Measurements from ENCODE around the gene PTPN9. TPM values are rescaled to one million over a fixed set of nuclear protein-coding genes. Genes with fewer than 3 reads are reported as not detected.

Gene PTPN9
- total RNA-seq: 10 to 100 TPM; 17.8 to 38.4 TPM

- ATAC-seq (replicated peaks): peak; percentile 77
- no peaks in the 10 kb centered on the region for H3K9me3 Mint-ChIP-seq
- peak within 1 kb of the TSS; percentile 98 for H3K27ac Mint-ChIP-seq
- peaks cover 7% of the 10 kb centered on the region for H3K36me3 Mint-ChIP-seq (ENCODE audit: low read depth)
- H3K27me3 Mint-ChIP-seq: no peaks in the 10 kb centered on the region
- peak within 1 kb of the TSS; percentile 96 for H3K4me3 Mint-ChIP-seq
- peaks cover 10% of the 10 kb centered on the region for H3K4me1 Mint-ChIP-seq
Observed at GRCh38 chr15:75578948-75579920, at the start of gene PTPN9. Gene PTPN9 (minus strand): TSS chr15:75579315. CDS start chr15:75578776, 539 bp downstream.

- Mint-ChIP-seq H3K27me3 (no peaks in the 10 kb centered on the region), H3K4me1 (peaks cover 20% of the 10 kb centered on the region), H3K36me3 (ENCODE audit: low read depth) (peaks cover 14% of the 10 kb centered on the region), H3K4me3 (peak within 1 kb of the TSS; percentile 96), H3K27ac (peak within 1 kb of the TSS; percentile 97), H3K9me3 (no peaks in the 10 kb centered on the region)
- ATAC-seq (replicated peaks): peak; percentile 90
Observed at GRCh38 chr15:75625542-75626347, 46.6 kb upstream of the PTPN9 start, which contains the start of gene SNUPN. Gene SNUPN (minus strand): TSS chr15:75625725. CDS start chr15:75621051, 4,674 bp downstream.

DNA sequence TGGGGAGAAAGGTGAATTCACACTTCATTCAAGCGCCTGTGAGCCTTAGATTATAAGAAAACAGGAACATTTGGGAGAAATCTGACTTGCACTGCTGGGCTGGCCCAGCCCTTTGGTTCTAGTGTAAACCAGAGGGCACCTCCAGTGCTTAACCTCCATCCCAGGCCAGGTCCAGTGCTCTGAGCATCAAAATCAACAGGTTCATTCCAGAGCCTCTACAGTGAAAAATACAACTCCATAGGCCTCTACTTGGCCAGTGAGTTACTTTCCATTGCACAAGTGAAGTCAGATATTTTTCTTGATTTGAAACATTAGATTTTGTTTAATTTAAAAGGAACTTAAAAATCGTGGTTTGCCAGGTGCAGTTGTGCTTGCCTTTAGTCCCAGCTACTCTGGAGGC lies 43.4 kb upstream of the PTPN9 start:
- peaks cover 27% of the 10 kb centered on the region for H3K4me1 Mint-ChIP-seq
- no peaks in the 10 kb centered on the region for H3K27me3 Mint-ChIP-seq
- H3K4me3 Mint-ChIP-seq: peak overlapping the region; percentile 48
- no peak for ATAC-seq (replicated peaks)
- peak overlapping the region; percentile 51 for H3K27ac Mint-ChIP-seq
- peaks cover 43% of the 10 kb centered on the region for H3K36me3 Mint-ChIP-seq (ENCODE audit: low read depth)
- no peaks in the 10 kb centered on the region for H3K9me3 Mint-ChIP-seq

GRCh38 chr15:75620841-75621391 lies 41.8 kb upstream of the PTPN9 start:
- H3K4me1 Mint-ChIP-seq: peaks cover 24% of the 10 kb centered on the region
- peak overlapping the region; percentile 51 for H3K27ac Mint-ChIP-seq
- peaks cover 56% of the 10 kb centered on the region for H3K36me3 Mint-ChIP-seq (ENCODE audit: low read depth)
- H3K4me3 Mint-ChIP-seq: peak overlapping the region; percentile 48
- H3K9me3 Mint-ChIP-seq: no peaks in the 10 kb centered on the region
- no peak for ATAC-seq (replicated peaks)
- H3K27me3 Mint-ChIP-seq: no peaks in the 10 kb centered on the region

DNA sequence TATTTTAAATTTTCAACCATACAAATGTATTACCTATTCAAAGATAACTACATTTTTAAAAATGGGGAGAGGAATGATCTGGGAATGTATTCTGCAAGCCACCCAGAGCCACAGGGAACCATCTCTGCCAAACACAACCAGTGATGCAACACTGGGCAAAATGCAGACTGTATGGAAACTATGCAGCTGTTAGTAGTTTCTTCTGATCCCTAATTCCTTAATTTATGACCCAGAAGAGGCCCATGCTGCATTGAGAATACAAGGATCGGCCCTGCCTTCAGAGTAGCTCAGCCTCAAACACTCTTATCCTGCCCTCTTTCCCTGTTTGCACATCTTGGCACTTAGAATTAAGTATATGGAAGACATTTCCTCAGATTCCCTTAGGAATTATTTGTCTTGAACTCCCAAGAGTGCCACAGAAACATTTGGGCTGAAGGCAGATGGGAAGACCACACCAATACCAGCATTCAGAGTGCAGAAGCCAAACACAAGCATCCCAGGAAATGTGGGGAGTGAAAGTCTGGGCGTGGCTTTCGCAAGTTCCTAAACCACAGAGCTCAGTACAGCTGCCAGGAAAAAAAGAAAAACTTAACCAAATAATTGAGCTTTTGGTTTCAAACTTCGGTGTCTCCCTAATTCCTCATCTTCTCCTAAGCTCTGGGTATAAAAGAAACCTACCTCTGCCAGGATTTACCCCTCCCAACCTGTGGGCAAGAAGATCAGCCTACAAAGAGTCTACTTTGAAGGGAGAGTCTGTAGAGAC lies 41.1 kb upstream of the PTPN9 start:
- H3K9me3 Mint-ChIP-seq: no peaks in the 10 kb centered on the region
- H3K27ac Mint-ChIP-seq: peak overlapping the region; percentile 51
- ATAC-seq (replicated peaks): no peak
- no peaks in the 10 kb centered on the region for H3K27me3 Mint-ChIP-seq
- H3K36me3 Mint-ChIP-seq (ENCODE audit: low read depth): peaks cover 60% of the 10 kb centered on the region
- H3K4me1 Mint-ChIP-seq: peaks cover 27% of the 10 kb centered on the region
- H3K4me3 Mint-ChIP-seq: peak overlapping the region; percentile 48

DNA sequence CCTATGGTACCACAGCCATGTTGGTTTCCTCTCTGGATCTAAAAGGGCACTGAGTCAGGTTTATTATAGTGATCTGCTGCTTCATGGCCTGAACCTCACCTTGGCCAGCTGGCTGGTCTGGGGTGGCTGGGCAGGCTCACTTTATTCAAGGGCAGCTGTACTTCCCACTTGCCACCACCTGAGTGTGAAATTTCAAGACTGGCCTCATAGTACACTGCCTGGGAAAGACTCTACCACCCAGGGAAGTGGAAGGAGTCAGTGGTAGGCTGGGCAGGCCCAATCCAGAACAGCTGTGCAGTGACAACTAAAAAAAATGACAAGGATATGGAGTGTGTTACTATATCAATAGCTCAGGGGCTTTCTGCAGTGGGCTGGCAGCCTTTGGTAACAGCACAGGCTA lies 37.7 kb upstream of the PTPN9 start:
- Mint-ChIP-seq H3K27ac (no peak overlapping the region), H3K27me3 (no peaks in the 10 kb centered on the region), H3K4me3 (no peak overlapping the region), H3K9me3 (no peaks in the 10 kb centered on the region), H3K36me3 (ENCODE audit: low read depth) (peaks cover 94% of the 10 kb centered on the region), H3K4me1 (peaks cover 26% of the 10 kb centered on the region)
- no peak for ATAC-seq (replicated peaks)

- Mint-ChIP-seq H3K4me3 (peak overlapping the region; percentile 59), H3K9me3 (no peaks in the 10 kb centered on the region), H3K27ac (peak overlapping the region; percentile 85), H3K36me3 (ENCODE audit: low read depth) (peaks cover 86% of the 10 kb centered on the region), H3K27me3 (no peaks in the 10 kb centered on the region), H3K4me1 (peaks cover 30% of the 10 kb centered on the region)
- peak; percentile 81 for ATAC-seq (replicated peaks)
Observed at GRCh38 chr15:75606711-75607699, 27.9 kb upstream of the PTPN9 start.

GRCh38 chr15:75606026-75606425 lies 26.9 kb upstream of the PTPN9 start:
- peak overlapping the region; percentile 85 for H3K27ac Mint-ChIP-seq
- H3K4me3 Mint-ChIP-seq: peak overlapping the region; percentile 59
- peaks cover 87% of the 10 kb centered on the region for H3K36me3 Mint-ChIP-seq (ENCODE audit: low read depth)
- H3K4me1 Mint-ChIP-seq: peaks cover 30% of the 10 kb centered on the region
- H3K27me3 Mint-ChIP-seq: no peaks in the 10 kb centered on the region
- no peak for ATAC-seq (replicated peaks)
- H3K9me3 Mint-ChIP-seq: no peaks in the 10 kb centered on the region

DNA sequence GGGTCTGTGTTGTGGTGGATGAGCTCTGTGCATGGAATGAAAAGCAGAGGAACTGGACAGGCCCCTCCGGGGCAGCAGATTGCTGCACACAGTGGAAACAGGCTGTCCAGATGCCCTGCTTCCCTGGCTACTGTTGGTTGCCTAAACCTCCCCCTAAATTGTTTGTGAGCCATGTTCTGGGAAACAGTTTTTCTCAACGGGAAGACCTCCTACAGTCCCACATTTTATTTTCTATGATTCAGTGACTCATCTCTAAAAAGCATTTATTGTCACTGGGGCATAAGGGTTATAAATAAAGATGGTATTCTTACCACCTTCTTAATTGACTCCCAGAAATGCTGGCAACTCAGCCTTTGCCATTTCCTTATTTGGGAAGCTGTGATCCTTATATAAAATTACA lies 20.3 kb upstream of the PTPN9 start:
- H3K27ac Mint-ChIP-seq: peak overlapping the region; percentile 90
- H3K36me3 Mint-ChIP-seq (ENCODE audit: low read depth): peaks cover 87% of the 10 kb centered on the region
- H3K9me3 Mint-ChIP-seq: no peaks in the 10 kb centered on the region
- no peaks in the 10 kb centered on the region for H3K27me3 Mint-ChIP-seq
- ATAC-seq (replicated peaks): no peak
- peaks cover 25% of the 10 kb centered on the region for H3K4me1 Mint-ChIP-seq
- H3K4me3 Mint-ChIP-seq: no peak overlapping the region

- H3K36me3 Mint-ChIP-seq (ENCODE audit: low read depth): peaks cover 90% of the 10 kb centered on the region
- H3K27me3 Mint-ChIP-seq: no peaks in the 10 kb centered on the region
- ATAC-seq (replicated peaks): no peak
- H3K27ac Mint-ChIP-seq: peak overlapping the region; percentile 90
- peaks cover 25% of the 10 kb centered on the region for H3K4me1 Mint-ChIP-seq
- peak overlapping the region; percentile 72 for H3K4me3 Mint-ChIP-seq
- H3K9me3 Mint-ChIP-seq: no peaks in the 10 kb centered on the region
Observed at GRCh38 chr15:75598361-75598760, 19.2 kb upstream of the PTPN9 start.

DNA sequence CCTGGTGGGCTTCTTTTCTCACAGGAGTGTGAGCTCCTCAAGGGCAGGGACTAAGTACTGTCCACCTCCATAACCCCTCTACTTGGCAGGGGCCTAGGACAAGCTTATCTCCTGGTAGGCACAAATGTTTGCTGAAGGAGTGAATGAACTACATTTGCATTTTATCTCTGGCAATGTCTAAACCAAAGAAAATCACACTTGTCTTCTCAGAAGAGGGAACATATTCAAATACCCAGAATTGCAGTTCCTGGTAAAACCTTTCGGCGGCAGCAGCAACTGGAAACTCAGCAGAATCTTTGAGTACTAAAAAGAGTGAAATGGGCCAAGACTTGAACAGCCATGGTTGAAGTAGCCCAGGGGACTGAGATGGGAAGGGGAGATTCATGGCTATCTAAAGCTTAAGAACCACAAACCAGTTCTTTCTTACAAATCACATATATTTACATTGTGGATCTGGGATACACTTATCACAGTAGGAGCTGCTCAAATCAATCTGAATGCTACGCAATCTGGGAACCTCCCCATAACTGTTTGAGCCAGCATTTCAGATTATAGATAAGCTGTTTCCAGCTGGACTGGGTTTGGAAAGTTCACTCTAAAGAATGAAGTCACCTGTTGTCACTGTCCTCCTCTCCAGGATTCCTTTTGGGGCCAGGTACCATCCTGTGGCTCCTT lies 18.7 kb upstream of the PTPN9 start:
- H3K9me3 Mint-ChIP-seq: no peaks in the 10 kb centered on the region
- peak overlapping the region; percentile 90 for H3K27ac Mint-ChIP-seq
- peaks cover 25% of the 10 kb centered on the region for H3K4me1 Mint-ChIP-seq
- peaks cover 92% of the 10 kb centered on the region for H3K36me3 Mint-ChIP-seq (ENCODE audit: low read depth)
- H3K27me3 Mint-ChIP-seq: no peaks in the 10 kb centered on the region
- peak overlapping the region; percentile 72 for H3K4me3 Mint-ChIP-seq
- peak; percentile 80 for ATAC-seq (replicated peaks)

DNA sequence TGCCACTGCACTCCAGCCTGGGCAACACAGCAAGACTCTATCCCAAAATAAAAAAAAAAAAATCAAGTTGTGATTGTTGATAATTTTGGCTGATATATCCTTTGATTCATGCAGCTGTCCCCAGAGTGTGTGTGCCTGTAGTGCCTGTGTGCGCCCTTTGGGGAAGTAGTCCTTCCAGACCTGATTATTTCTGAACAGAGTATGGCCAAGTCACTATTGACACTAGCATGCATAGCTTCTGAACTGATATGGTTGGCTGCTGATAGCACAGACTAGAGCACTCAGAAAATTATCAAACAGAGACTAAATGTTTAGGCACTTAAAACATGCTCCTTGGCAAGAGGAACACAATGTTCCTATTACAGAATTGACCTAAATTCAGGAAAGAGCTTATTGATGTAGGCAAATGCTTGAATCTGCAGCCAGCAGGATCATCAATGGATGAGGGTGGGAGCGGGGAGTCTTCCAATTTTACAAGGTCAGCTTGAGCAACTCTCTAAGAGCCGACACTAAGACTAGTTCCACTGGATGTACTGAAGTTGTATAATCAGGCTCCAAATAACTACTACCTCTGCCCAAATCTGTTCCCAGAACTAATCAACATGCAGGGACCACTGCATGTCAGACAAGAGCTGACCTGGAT lies 17.7 kb upstream of the PTPN9 start:
- peak overlapping the region; percentile 90 for H3K27ac Mint-ChIP-seq
- H3K36me3 Mint-ChIP-seq (ENCODE audit: low read depth): peaks cover 90% of the 10 kb centered on the region
- peak overlapping the region; percentile 72 for H3K4me3 Mint-ChIP-seq
- H3K9me3 Mint-ChIP-seq: no peaks in the 10 kb centered on the region
- H3K4me1 Mint-ChIP-seq: peaks cover 28% of the 10 kb centered on the region
- ATAC-seq (replicated peaks): no peak
- H3K27me3 Mint-ChIP-seq: no peaks in the 10 kb centered on the region
